Activated CD4-positive, alpha-beta T cell treated with anti-CD3 and anti-CD28 coated beads, Interleukin-2, amount 50 U/mL, for 48 hours (primary cell): Measurements from ENCODE around the gene CA12.
A peak's percentile ranks its signal among the peaks of the same experiment; 100 is the strongest.
"Not testable (repeated sequence)": the region's sequence is repeated elsewhere in the genome, so short reads cannot be mapped to it uniquely, and the experiment has no call there.

Experiments used
- DNase-seq, 2 experiments: peaks; one replicate each; pipeline ENCODE4 v3.0.0-alpha.2; 2020

Gene CA12

GRCh38 chr15:63381301-63382204 lies at the start of gene CA12:
TSS of gene CA12 (minus strand) at chr15:63381846. CDS start at chr15:63381720, 126 bp downstream.
- peak in 1 of 2 experiments; percentile 31 for DNase-seq

GRCh38 chr15:63430766-63431451 lies 49.3 kb upstream of the CA12 start:
- no peak for DNase-seq

- no peak for DNase-seq
These were observed 44.9 kb upstream of the CA12 start for GRCh38 chr15:63426552-63426951.

GRCh38 chr15:63425426-63425985 lies 43.9 kb upstream of the CA12 start:
- no peak for DNase-seq

- DNase-seq, result no peak
These were observed 41.4 kb upstream of the CA12 start for GRCh38 chr15:63422891-63423590.

- no peak for DNase-seq
These were observed 39.8 kb upstream of the CA12 start for GRCh38 chr15:63421433-63421832.

GRCh38 chr15:63420333-63420747 lies 38.7 kb upstream of the CA12 start:
- DNase-seq, result no peak

GRCh38 chr15:63418811-63419210 lies 37.2 kb upstream of the CA12 start:
- no peak for DNase-seq

GRCh38 chr15:63417721-63418120 lies 36.1 kb upstream of the CA12 start:
- DNase-seq, result no peak

GRCh38 chr15:63417274-63417673 lies 35.6 kb upstream of the CA12 start:
- not testable (repeated sequence) for DNase-seq

- DNase-seq, result no peak
These were observed 33.0 kb upstream of the CA12 start for GRCh38 chr15:63414474-63415120.

- no peak for DNase-seq
These were observed 30.9 kb upstream of the CA12 start for GRCh38 chr15:63412551-63412950.

GRCh38 chr15:63411866-63412265 lies 30.2 kb upstream of the CA12 start:
- no peak for DNase-seq

- no peak for DNase-seq
These were observed 27.5 kb upstream of the CA12 start for GRCh38 chr15:63409179-63409578.

- DNase-seq, result no peak
These were observed 26.9 kb upstream of the CA12 start for GRCh38 chr15:63408524-63408923.

- no peak for DNase-seq
These were observed 26.0 kb upstream of the CA12 start for GRCh38 chr15:63407612-63408011.

GRCh38 chr15:63405683-63406390 lies 24.2 kb upstream of the CA12 start:
- DNase-seq, result no peak

- DNase-seq, result no peak
These were observed 23.5 kb upstream of the CA12 start for GRCh38 chr15:63405159-63405558.

GRCh38 chr15:63403254-63403945 lies 21.8 kb upstream of the CA12 start:
- DNase-seq, result no peak

GRCh38 chr15:63402498-63403253 lies 21.0 kb upstream of the CA12 start:
- no peak for DNase-seq
